ENCODE results near the gene CBL.
A peak's percentile ranks its signal among the peaks of the same experiment; 100 is the strongest.

- TF ChIP-seq ZBTB7A (IDR thresholded peaks at IDR 0.05; ENCODE audit: low read depth) (peak; percentile 94), TAF1 (IDR thresholded peaks at IDR 0.05; ENCODE audit: low read depth) (peak; percentile 26; the same call in 1 of the 2 replicates), YY1 (IDR thresholded peaks at IDR 0.05; ENCODE audit: low read depth) (no peak)
Measured at GRCh38 chr11:119356349-119357031, 150.4 kb downstream of the CBL start.

Data from Ishikawa (cell line).